Neural cell (in vitro differentiated cells): ENCODE results near the gene ADORA2B. TPM values are rescaled to one million over a fixed set of nuclear protein-coding genes. Genes with fewer than 3 reads are reported as not detected.

Source experiments
- H2AFZ ChIP-seq: fragments of 200-600, 300-800 bp; sonication (generic), shearing (Covaris generic); 2 replicates; pipeline ENCODE4 v1.6.0; 2014; ENCODE audit warnings: low read depth, mild to moderate bottlenecking, antibody characterized with exemption, low read length, moderate library complexity
- H3F3A ChIP-seq: fragments of 200-600 bp; shearing (Covaris generic); 2 replicates; pipeline ENCODE4 v1.6.1; 2016; ENCODE audit warnings: mild to moderate bottlenecking, moderate library complexity, mixed read lengths, antibody characterized with exemption, low read length; ENCODE audit not compliant: insufficient read depth, poor library complexity, severe bottlenecking
- H3K27ac ChIP-seq: fragments of 200-600, 300-800 bp; sonication (generic), shearing (Covaris generic); 2 replicates; pipeline ENCODE4 v1.5.1; 2014; ENCODE audit warnings: mild to moderate bottlenecking, low read length, moderate library complexity
- H3K27me3 ChIP-seq: fragments of 300-800, 200-600 bp; sonication (generic), shearing (Covaris generic); 2 replicates; pipeline ENCODE4 v1.6.0; 2014; ENCODE audit warnings: mild to moderate bottlenecking, low read depth, low read length, moderate library complexity; ENCODE audit not compliant: insufficient read depth
- H3K36me3 ChIP-seq: fragments of 300-800, 200-600 bp; sonication (generic), shearing (Covaris generic); 2 replicates; pipeline ENCODE4 v1.5.1; 2014; ENCODE audit warnings: mild to moderate bottlenecking, antibody characterized with exemption, low read length, moderate library complexity; ENCODE audit not compliant: insufficient read depth
- H3K4me2 ChIP-seq: fragments of 300-800, 200-600 bp; sonication (generic), shearing (Covaris generic); 2 replicates; pipeline ENCODE4 v1.6.0; 2014; ENCODE audit warnings: mild to moderate bottlenecking, low read length
- H3K4me3 ChIP-seq: fragments of 300-800, 200-600 bp; sonication (generic), shearing (Covaris generic); 2 replicates; pipeline ENCODE4 v1.5.1; 2014; ENCODE audit warnings: mild to moderate bottlenecking, low read length, moderate library complexity
- H3K79me2 ChIP-seq: fragments of 200-600 bp; shearing (Covaris generic); replicated peaks from 2 replicates; pipeline ENCODE4 v1.6.0; 2014; ENCODE audit warnings: mild to moderate bottlenecking, low read length, moderate library complexity; ENCODE audit not compliant: insufficient read depth
- H3K9ac ChIP-seq: fragments of 300-800, 200-600 bp; sonication (generic), shearing (Covaris generic); 2 replicates; pipeline ENCODE4 v1.6.1; 2016; ENCODE audit warnings: mild to moderate bottlenecking, low read length, mixed read lengths
- H3K9me2 ChIP-seq: fragments of 200-600 bp; shearing (Covaris generic); 2 replicates; pipeline ENCODE4 v1.6.1; 2016; ENCODE audit warnings: mild to moderate bottlenecking, low read length, mixed read lengths; ENCODE audit not compliant: insufficient read depth
- H3K9me3 ChIP-seq: fragments of 200-600, 300-800 bp; sonication (generic), shearing (Covaris generic); 2 replicates; pipeline ENCODE4 v1.6.1; 2016; ENCODE audit warnings: mild to moderate bottlenecking, mixed run types, low read length, moderate library complexity, mixed read lengths
- H4K20me1 ChIP-seq: fragments of 200-600 bp; shearing (Covaris generic); 2 replicates; pipeline ENCODE4 v1.6.1; 2016; ENCODE audit warnings: mild to moderate bottlenecking, mixed run types; ENCODE audit not compliant: insufficient read depth
- EP300 ChIP-seq: fragments of 450-650 bp; conservative IDR thresholded peaks from 2 replicates; pipeline ENCODE4 v1.6.1; 2014; ENCODE audit warnings: antibody characterized with exemption, mild to moderate bottlenecking, moderate library complexity; ENCODE audit not compliant: poor library complexity, severe bottlenecking
- EZH2 ChIP-seq: fragments of 200-600, 300-800 bp; shearing (Covaris generic), sonication (generic); IDR thresholded peaks from 2 replicates; pipeline ENCODE4 v1.6.1; 2014; ENCODE audit warnings: antibody characterized with exemption, low read length, borderline replicate concordance, mild to moderate bottlenecking; ENCODE audit not compliant: insufficient read depth, poor library complexity, severe bottlenecking
- MXI1 ChIP-seq: fragments of 450-650 bp; conservative IDR thresholded peaks from 2 replicates; pipeline ENCODE4 v1.6.1; 2014; ENCODE audit warnings: antibody characterized with exemption, mild to moderate bottlenecking; ENCODE audit not compliant: poor library complexity, severe bottlenecking
- POLR2AphosphoS5 ChIP-seq: IDR thresholded peaks from 2 replicates; pipeline ENCODE4 v1.6.1; 2012
- RAD21 ChIP-seq: fragments of 450-650 bp; conservative IDR thresholded peaks from 2 replicates; pipeline ENCODE4 v1.6.1; 2014; ENCODE audit warnings: antibody characterized with exemption, mild to moderate bottlenecking, moderate library complexity
- SMC3 ChIP-seq: fragments of 450-650 bp; conservative IDR thresholded peaks from 2 replicates; pipeline ENCODE4 v1.6.1; 2014; ENCODE audit warnings: antibody characterized with exemption, mild to moderate bottlenecking, moderate library complexity; ENCODE audit not compliant: poor library complexity
- TAF1 ChIP-seq: IDR thresholded peaks from 2 replicates; pipeline ENCODE4 v1.6.1; 2012; ENCODE audit warnings: low read depth
- polyA plus RNA-seq: library from polyadenylated mRNA; depleted of rRNA; stranded (reverse); fragments of >200 nt; gene quantifications from 2 replicates; pipeline ENCODE4 v1.2.3, GENCODE V29; 2014
- TF ChIP-seq, protein P1 (sequence below): fragments of 450-650 bp; IDR thresholded peaks from 2 replicates; pipeline ENCODE4 v1.5.1; 2014; ENCODE audit warnings: antibody characterized with exemption, mild to moderate bottlenecking, moderate library complexity; ENCODE audit not compliant: poor library complexity, severe bottlenecking
- TF ChIP-seq, protein P2 (sequence below): IDR thresholded peaks from 2 replicates; pipeline ENCODE4 v1.6.1; 2012; ENCODE audit warnings: borderline replicate concordance

ADORA2B gene
- polyA plus RNA-seq, 1 donor from 2014 or later = 0.78 TPM

DNA sequence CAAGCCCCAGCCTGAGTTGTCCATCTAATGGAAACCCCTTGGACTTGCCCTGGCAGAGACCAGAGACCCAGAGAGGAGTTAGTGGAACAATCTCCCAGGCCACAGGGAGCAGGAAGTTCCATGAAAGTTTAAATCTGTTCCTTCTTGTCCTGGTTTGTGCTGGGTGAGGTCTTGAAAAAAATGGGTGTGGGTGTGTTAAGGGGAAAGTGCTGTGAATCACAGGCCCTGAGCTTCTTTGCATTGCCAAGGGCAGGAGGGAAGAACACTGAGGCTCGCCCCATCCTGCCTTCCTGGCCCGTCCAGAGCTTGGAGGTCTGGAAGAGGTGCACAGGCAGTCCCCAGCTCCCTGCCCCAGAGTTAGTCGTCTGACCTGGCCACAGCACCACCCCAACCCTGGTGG lies 2.3 kb downstream of the ADORA2B start:
- peaks cover 48% of the 10 kb centered on the region for H3K27me3 ChIP-seq
- no peak overlapping the region for H3K4me3 ChIP-seq
- H3K36me3 ChIP-seq = no peaks in the 10 kb centered on the region
- no peak overlapping the region for H3K9ac ChIP-seq
- no peaks in the 10 kb centered on the region for H4K20me1 ChIP-seq
- H3K9me3 ChIP-seq = no peaks in the 10 kb centered on the region
- no peak overlapping the region for H2AFZ ChIP-seq
- no peak overlapping the region for H3K4me2 ChIP-seq
- H3F3A ChIP-seq = no peaks in the 10 kb centered on the region
- TF ChIP-seq POLR2AphosphoS5 (no peak), EZH2 (no peak), SMC3 (no peak), MXI1 (no peak), RAD21 (no peak)
- TF ChIP-seq, protein P1, sequence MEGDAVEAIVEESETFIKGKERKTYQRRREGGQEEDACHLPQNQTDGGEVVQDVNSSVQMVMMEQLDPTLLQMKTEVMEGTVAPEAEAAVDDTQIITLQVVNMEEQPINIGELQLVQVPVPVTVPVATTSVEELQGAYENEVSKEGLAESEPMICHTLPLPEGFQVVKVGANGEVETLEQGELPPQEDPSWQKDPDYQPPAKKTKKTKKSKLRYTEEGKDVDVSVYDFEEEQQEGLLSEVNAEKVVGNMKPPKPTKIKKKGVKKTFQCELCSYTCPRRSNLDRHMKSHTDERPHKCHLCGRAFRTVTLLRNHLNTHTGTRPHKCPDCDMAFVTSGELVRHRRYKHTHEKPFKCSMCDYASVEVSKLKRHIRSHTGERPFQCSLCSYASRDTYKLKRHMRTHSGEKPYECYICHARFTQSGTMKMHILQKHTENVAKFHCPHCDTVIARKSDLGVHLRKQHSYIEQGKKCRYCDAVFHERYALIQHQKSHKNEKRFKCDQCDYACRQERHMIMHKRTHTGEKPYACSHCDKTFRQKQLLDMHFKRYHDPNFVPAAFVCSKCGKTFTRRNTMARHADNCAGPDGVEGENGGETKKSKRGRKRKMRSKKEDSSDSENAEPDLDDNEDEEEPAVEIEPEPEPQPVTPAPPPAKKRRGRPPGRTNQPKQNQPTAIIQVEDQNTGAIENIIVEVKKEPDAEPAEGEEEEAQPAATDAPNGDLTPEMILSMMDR = no peak
- no peaks in the 10 kb centered on the region for H3K79me2 ChIP-seq
- H3K27ac ChIP-seq = no peak overlapping the region
- H3K9me2 ChIP-seq = no peaks in the 10 kb centered on the region

DNA sequence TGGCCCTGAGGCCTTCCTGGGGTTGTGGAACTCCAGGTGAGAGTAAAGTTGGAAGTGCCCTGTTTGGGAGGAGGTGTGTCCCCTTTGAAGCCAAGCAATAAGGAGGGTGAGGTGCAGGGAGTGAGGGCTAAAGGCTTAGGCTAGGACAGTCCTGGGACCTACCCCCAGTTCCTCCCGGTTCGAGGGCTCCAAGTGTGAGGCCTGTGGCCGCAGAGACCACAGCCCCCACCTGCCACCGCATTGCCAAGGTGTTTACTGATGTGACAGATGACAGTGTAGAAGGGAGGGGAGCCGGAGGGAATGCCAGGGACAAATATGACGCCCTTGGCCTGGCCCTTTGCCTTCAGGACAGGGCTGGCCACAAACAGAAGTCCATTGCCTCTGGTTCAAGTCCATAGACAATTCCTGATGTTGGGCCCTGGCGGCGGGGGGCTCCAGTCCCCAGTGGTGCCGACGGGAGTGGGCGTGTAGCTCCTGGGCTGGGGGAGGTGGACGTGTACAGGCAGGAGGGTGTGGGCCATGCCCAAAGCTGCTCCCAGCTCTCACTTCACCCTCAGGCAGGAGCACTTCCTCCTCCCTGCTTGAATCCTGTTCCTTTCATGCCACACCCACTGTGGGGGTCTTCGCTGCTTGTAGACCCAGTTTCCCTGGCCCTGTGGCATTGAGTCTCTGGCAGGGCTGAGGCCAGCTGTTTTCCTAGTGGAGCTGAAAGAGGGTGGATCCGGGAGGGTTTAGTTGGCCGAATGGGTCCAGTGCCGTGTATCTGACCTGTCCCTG lies 3.2 kb downstream of the ADORA2B start:
- Histone ChIP-seq H3K36me3 (no peaks in the 10 kb centered on the region), H3K79me2 (no peaks in the 10 kb centered on the region), H3K9me3 (no peaks in the 10 kb centered on the region), H3K27ac (no peak overlapping the region), H2AFZ (no peak overlapping the region), H3K27me3 (peaks cover 43% of the 10 kb centered on the region), H4K20me1 (no peaks in the 10 kb centered on the region), H3F3A (no peaks in the 10 kb centered on the region), H3K4me2 (no peak overlapping the region), H3K9me2 (no peaks in the 10 kb centered on the region), H3K9ac (no peak overlapping the region), H3K4me3 (no peak overlapping the region)
- TF ChIP-seq TAF1 (no peak), RAD21 (no peak), POLR2AphosphoS5 (no peak), EP300 (no peak), SMC3 (no peak), EZH2 (no peak), MXI1 (no peak)
- TF ChIP-seq, protein P2, sequence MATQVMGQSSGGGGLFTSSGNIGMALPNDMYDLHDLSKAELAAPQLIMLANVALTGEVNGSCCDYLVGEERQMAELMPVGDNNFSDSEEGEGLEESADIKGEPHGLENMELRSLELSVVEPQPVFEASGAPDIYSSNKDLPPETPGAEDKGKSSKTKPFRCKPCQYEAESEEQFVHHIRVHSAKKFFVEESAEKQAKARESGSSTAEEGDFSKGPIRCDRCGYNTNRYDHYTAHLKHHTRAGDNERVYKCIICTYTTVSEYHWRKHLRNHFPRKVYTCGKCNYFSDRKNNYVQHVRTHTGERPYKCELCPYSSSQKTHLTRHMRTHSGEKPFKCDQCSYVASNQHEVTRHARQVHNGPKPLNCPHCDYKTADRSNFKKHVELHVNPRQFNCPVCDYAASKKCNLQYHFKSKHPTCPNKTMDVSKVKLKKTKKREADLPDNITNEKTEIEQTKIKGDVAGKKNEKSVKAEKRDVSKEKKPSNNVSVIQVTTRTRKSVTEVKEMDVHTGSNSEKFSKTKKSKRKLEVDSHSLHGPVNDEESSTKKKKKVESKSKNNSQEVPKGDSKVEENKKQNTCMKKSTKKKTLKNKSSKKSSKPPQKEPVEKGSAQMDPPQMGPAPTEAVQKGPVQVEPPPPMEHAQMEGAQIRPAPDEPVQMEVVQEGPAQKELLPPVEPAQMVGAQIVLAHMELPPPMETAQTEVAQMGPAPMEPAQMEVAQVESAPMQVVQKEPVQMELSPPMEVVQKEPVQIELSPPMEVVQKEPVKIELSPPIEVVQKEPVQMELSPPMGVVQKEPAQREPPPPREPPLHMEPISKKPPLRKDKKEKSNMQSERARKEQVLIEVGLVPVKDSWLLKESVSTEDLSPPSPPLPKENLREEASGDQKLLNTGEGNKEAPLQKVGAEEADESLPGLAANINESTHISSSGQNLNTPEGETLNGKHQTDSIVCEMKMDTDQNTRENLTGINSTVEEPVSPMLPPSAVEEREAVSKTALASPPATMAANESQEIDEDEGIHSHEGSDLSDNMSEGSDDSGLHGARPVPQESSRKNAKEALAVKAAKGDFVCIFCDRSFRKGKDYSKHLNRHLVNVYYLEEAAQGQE = no peak
- TF ChIP-seq, protein P1 = no peak
